Trophoblast cell (in vitro differentiated cells and primary cell): ENCODE results near the gene PRPH.

Experiments
- DNase-seq, 2 donors: peaks; one replicate each; pipeline ENCODE4 v3.0.0-alpha.2; 2016
- H2AFZ ChIP-seq: 2 replicates; pipeline ENCODE4 v1.6.1; 2013; ENCODE audit warnings: low read length, moderate library complexity, mild to moderate bottlenecking; ENCODE audit not compliant: insufficient read depth, poor library complexity
- H2AK5ac ChIP-seq: 2 replicates; pipeline ENCODE4 v1.6.1; 2013; ENCODE audit warnings: mild to moderate bottlenecking, low read length
- H2BK120ac ChIP-seq: 2 replicates; pipeline ENCODE4 v1.6.1; 2013; ENCODE audit warnings: low read length, mild to moderate bottlenecking, moderate library complexity; ENCODE audit not compliant: insufficient read depth, poor library complexity
- H2BK12ac ChIP-seq: 2 replicates; pipeline ENCODE4 v1.6.1; 2013; ENCODE audit warnings: mild to moderate bottlenecking, low read length, moderate library complexity
- H2BK5ac ChIP-seq: 2 replicates; pipeline ENCODE4 v1.6.1; 2013; ENCODE audit warnings: low read length, low read depth, moderate library complexity, mild to moderate bottlenecking; ENCODE audit not compliant: poor library complexity
- H3K14ac ChIP-seq: 2 replicates; pipeline ENCODE4 v1.6.1; 2013; ENCODE audit warnings: mild to moderate bottlenecking, low read length
- H3K18ac ChIP-seq: 2 replicates; pipeline ENCODE4 v1.6.1; 2013; ENCODE audit warnings: mild to moderate bottlenecking, low read length
- H3K23ac ChIP-seq: 2 replicates; pipeline ENCODE4 v1.6.1; 2013; ENCODE audit warnings: low read length
- H3K27ac ChIP-seq: 2 replicates; pipeline ENCODE4 v1.5.1; 2013; ENCODE audit warnings: low read depth, mild to moderate bottlenecking, inconsistent platforms, low read length, moderate library complexity
- H3K27me3 ChIP-seq: 2 replicates; pipeline ENCODE4 v1.6.1; 2013; ENCODE audit warnings: inconsistent platforms, mild to moderate bottlenecking, low read length, moderate library complexity; ENCODE audit not compliant: insufficient read depth
- H3K36me3 ChIP-seq, 2 experiments: 1 replicate in 1 of 2; 2 replicates in 1 of 2; pipeline ENCODE4 v1.6.1; 2013; ENCODE audit warnings: low read length in 2 of 2, mild to moderate bottlenecking in 2 of 2, moderate library complexity in 1 of 2; ENCODE audit not compliant: insufficient read depth in 2 of 2, control insufficient read depth in 1 of 2
- H3K4ac ChIP-seq: 2 replicates; pipeline ENCODE4 v1.6.1; 2013; ENCODE audit warnings: low read depth, mild to moderate bottlenecking, low read length, moderate library complexity
- H3K4me1 ChIP-seq, 2 experiments: 1 replicate in 1 of 2; 2 replicates in 1 of 2; pipeline ENCODE4 v1.6.1; 2013; ENCODE audit warnings: low read length in 2 of 2, mild to moderate bottlenecking in 2 of 2, moderate library complexity in 1 of 2; ENCODE audit not compliant: insufficient read depth in 2 of 2, control insufficient read depth in 1 of 2
- H3K4me2 ChIP-seq: 2 replicates; pipeline ENCODE4 v1.6.1; 2013; ENCODE audit warnings: inconsistent platforms, mild to moderate bottlenecking, low read length, moderate library complexity
- H3K4me3 ChIP-seq: 2 replicates; pipeline ENCODE4 v1.5.1; 2013; ENCODE audit warnings: mild to moderate bottlenecking, low read depth, low read length, inconsistent platforms
- H3K79me1 ChIP-seq: one replicate; pipeline ENCODE4 v1.6.1; 2013; ENCODE audit warnings: low read length
- H3K79me2 ChIP-seq: 2 replicates; pipeline ENCODE4 v1.6.1; 2013; ENCODE audit warnings: low read length, mild to moderate bottlenecking; ENCODE audit not compliant: control insufficient read depth, insufficient read depth, poor library complexity
- H3K9ac ChIP-seq: 2 replicates; pipeline ENCODE4 v1.6.1; 2013; ENCODE audit warnings: mild to moderate bottlenecking, low read length
- H3K9me3 ChIP-seq: 2 replicates; pipeline ENCODE4 v1.6.1; 2013; ENCODE audit warnings: low read depth, mild to moderate bottlenecking, control low read depth, inconsistent platforms, low read length; ENCODE audit not compliant: insufficient read depth
- H4K12ac ChIP-seq: 2 replicates; pipeline ENCODE4 v1.6.1; 2013; ENCODE audit warnings: low read depth, mild to moderate bottlenecking, low read length, moderate library complexity
- H4K8ac ChIP-seq: 2 replicates; pipeline ENCODE4 v1.6.1; 2013; ENCODE audit warnings: low read depth, mild to moderate bottlenecking, low read length, moderate library complexity
- H4K91ac ChIP-seq: one replicate; pipeline ENCODE4 v1.6.1; 2013; ENCODE audit warnings: low read depth, mild to moderate bottlenecking, low read length, moderate library complexity
- WGBS: extraction: QIAGEN DNeasy Blood & Tissue Kit; methylation state at CpG from one replicate; pipeline ENCODE4 v1.1.7; 2013; ENCODE audit warnings: missing lambda C conversion rate; ENCODE audit not compliant: insufficient read length, insufficient coverage; ENCODE audit errors: extremely low coverage; 5-methylcytosine and 5-hydroxymethylcytosine counted together

The PRPH gene

DNA sequence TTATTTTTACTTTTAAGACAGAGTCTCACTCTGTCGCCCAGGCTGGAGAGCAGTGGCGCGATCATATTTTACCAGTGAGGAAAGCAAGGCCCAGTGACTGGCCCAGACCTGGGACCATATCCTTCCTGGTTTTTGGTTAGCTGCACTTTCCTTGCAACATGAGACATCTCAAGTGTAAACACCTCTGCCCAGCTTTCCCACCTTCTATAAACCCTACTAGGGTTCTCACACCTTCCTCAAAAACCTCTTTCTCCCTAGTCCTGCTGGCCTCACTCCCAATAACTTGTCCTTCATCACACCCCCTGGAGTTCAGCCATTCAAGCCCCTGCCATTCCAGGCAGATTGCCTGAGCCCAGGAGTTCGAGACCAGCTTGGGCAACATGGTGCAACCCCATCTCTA is 10.3 kb upstream of the PRPH start:
- no CpG with 5 or more reads among the region's 4 CpGs for WGBS
- Histone ChIP-seq H3K36me3 (no peaks in the 10 kb centered on the region), H3K27me3 (no peaks in the 10 kb centered on the region), H2AK5ac (no peak overlapping the region), H2AFZ (no peak overlapping the region), H3K4me1 (peaks cover 0 to under 1% of the 10 kb centered on the region in 2 experiments), H3K9me3 (peaks cover 3% of the 10 kb centered on the region), H3K23ac (no peak overlapping the region), H3K79me1 (no peaks in the 10 kb centered on the region), H3K4me3 (no peak overlapping the region), H3K14ac (no peak overlapping the region), H3K4me2 (no peak overlapping the region), H3K4ac (no peak overlapping the region), H3K18ac (no peak overlapping the region), H4K12ac (no peak overlapping the region), H2BK12ac (no peak overlapping the region), H4K91ac (no peak overlapping the region), H4K8ac (no peak overlapping the region), H2BK120ac (no peak overlapping the region), H3K27ac (no peak overlapping the region), H3K79me2 (no peaks in the 10 kb centered on the region), H2BK5ac (no peak overlapping the region), H3K9ac (no peak overlapping the region)
- no peak for DNase-seq

DNA sequence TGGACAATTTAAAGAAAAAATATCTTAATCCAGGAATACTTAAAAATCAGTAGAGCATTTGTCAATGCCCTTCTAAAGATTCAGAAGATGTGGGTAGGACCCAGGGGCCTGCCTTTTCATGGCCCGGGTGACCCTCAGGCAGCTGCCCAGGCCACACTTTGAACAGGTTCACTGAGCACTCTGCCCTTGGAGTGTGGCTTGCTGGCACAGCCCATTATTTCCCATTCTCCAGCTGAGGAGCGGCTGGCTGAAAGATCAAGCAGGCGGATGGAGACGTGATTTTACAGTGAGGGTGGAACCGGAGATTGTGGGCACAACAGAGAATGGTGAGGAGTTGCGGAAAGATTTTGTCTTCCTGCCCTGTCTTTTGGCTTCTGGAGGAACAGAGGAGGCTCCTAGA is 7.1 kb upstream of the PRPH start:
- no peak overlapping the region for H2BK12ac ChIP-seq
- no peak overlapping the region for H2BK120ac ChIP-seq
- H3K36me3 ChIP-seq, result no peaks in the 10 kb centered on the region
- peaks cover 3% of the 10 kb centered on the region for H3K9me3 ChIP-seq
- H3K27ac ChIP-seq, result no peak overlapping the region
- no peak overlapping the region for H2BK5ac ChIP-seq
- H4K8ac ChIP-seq, result no peak overlapping the region
- no peak overlapping the region for H3K4ac ChIP-seq
- H3K79me2 ChIP-seq, result no peaks in the 10 kb centered on the region
- H3K9ac ChIP-seq, result no peak overlapping the region
- H3K23ac ChIP-seq, result no peak overlapping the region
- no CpG with 5 or more reads among the region's 6 CpGs for WGBS
- no peak overlapping the region for H2AFZ ChIP-seq
- no peak overlapping the region for H3K14ac ChIP-seq
- H3K79me1 ChIP-seq, result no peaks in the 10 kb centered on the region
- H3K27me3 ChIP-seq, result peaks cover 4% of the 10 kb centered on the region
- H3K4me1 ChIP-seq, result no peaks in the 10 kb centered on the region
- no peak overlapping the region for H2AK5ac ChIP-seq
- H3K4me3 ChIP-seq, result no peak overlapping the region
- no peak overlapping the region for H4K91ac ChIP-seq
- H4K12ac ChIP-seq, result no peak overlapping the region
- no peak overlapping the region for H3K4me2 ChIP-seq
- no peak overlapping the region for H3K18ac ChIP-seq
- DNase-seq, result no peak

DNA sequence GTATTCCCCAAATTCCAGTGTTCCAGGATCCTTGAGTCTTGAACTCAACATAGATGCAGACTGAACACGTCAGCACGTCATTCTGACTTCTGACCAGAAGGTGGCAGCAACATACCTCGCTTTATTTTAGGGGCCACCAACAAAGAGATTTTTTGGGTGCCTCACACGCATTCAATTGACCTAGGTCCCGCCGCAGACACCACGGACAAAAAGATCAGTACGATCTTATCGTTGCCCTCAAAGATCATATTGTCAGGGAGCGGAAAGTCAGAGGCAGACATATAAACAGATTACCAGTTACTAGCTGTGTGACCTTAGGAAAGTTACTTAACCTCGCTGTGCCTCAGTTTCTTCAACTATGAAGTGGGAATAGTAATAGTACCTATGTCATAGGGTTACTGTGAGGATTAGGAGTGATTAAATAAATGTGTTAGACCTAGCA is 6.5 kb upstream of the PRPH start:
- Histone ChIP-seq H2BK120ac (no peak overlapping the region), H3K18ac (no peak overlapping the region), H2BK12ac (no peak overlapping the region), H3K79me2 (no peaks in the 10 kb centered on the region), H3K27ac (no peak overlapping the region), H2AFZ (no peak overlapping the region), H4K8ac (no peak overlapping the region), H2BK5ac (no peak overlapping the region), H3K14ac (no peak overlapping the region), H3K4me1 (no peaks in the 10 kb centered on the region), H3K4ac (no peak overlapping the region), H3K23ac (no peak overlapping the region), H3K4me2 (no peak overlapping the region), H3K9ac (no peak overlapping the region), H3K4me3 (no peak overlapping the region), H2AK5ac (no peak overlapping the region), H3K9me3 (peaks cover 3% of the 10 kb centered on the region), H3K79me1 (no peaks in the 10 kb centered on the region), H3K36me3 (no peaks in the 10 kb centered on the region), H4K12ac (no peak overlapping the region), H3K27me3 (peaks cover 9% of the 10 kb centered on the region), H4K91ac (no peak overlapping the region)
- peak in 1 of 2 donors; percentile 76 for DNase-seq
- WGBS, result no CpG with 5 or more reads among the region's 11 CpGs

DNA sequence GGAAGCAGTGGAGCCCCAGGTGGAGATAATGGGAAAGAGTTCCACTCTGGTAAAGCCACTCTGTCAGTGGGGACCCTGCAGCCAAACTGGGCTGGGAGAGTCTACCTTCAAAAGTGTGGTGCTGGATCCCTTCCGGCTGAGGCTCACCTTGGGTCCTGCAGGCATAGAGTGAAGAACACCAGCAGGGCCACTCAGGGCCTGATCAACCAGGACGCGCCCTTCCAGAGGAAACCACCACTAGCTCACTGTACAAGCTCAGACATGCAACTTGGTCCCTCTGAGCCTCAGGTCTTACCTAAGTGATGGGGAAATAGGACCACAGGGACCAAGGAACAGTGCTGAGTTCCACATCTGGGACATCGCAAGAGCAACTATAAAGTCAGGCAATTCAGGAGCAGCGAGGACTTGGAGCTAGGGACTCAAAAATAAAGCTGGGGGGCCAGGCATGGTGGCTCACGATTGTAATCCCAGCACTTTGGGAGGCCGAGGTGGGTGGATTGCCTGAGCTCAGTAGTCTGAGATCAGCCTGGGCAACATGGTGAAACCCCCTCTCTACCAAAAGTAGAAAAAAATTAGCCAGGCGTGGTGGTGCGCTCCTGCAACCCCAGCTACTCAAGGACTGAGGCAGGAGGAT is 5.9 kb upstream of the PRPH start:
- H3K4ac ChIP-seq, result no peak overlapping the region
- no peak overlapping the region for H3K14ac ChIP-seq
- no peaks in the 10 kb centered on the region for H3K79me1 ChIP-seq
- H2AK5ac ChIP-seq, result no peak overlapping the region
- H3K23ac ChIP-seq, result no peak overlapping the region
- H3K27ac ChIP-seq, result no peak overlapping the region
- no peaks in the 10 kb centered on the region for H3K79me2 ChIP-seq
- no peak overlapping the region for H3K9ac ChIP-seq
- no peak overlapping the region for H4K91ac ChIP-seq
- H4K12ac ChIP-seq, result no peak overlapping the region
- no peak overlapping the region for H2BK12ac ChIP-seq
- H3K4me1 ChIP-seq, result no peaks in the 10 kb centered on the region
- no peak overlapping the region for H2BK120ac ChIP-seq
- H3K36me3 ChIP-seq, result no peaks in the 10 kb centered on the region
- no peak for DNase-seq
- no peak overlapping the region for H3K4me3 ChIP-seq
- no CpG with 5 or more reads among the region's 9 CpGs for WGBS
- H3K9me3 ChIP-seq, result peaks cover 2% of the 10 kb centered on the region
- H3K4me2 ChIP-seq, result no peak overlapping the region
- no peak overlapping the region for H2BK5ac ChIP-seq
- no peak overlapping the region for H3K18ac ChIP-seq
- H2AFZ ChIP-seq, result no peak overlapping the region
- H3K27me3 ChIP-seq, result peaks cover 15% of the 10 kb centered on the region
- no peak overlapping the region for H4K8ac ChIP-seq
